VCaP (cell line): Measurements from ENCODE around the gene IL1F10.

Source experiments
- H3K27ac ChIP-seq: fragments of 450-650 bp; 2 replicates; pipeline ENCODE4 v1.5.1; 2017
- TF ChIP-seq, protein P1 (sequence below): fragments of 450-650 bp; conservative IDR thresholded peaks from 2 replicates; pipeline ENCODE4 v1.5.1; 2017; ENCODE audit warnings: mild to moderate bottlenecking, moderate library complexity

The IL1F10 gene

DNA sequence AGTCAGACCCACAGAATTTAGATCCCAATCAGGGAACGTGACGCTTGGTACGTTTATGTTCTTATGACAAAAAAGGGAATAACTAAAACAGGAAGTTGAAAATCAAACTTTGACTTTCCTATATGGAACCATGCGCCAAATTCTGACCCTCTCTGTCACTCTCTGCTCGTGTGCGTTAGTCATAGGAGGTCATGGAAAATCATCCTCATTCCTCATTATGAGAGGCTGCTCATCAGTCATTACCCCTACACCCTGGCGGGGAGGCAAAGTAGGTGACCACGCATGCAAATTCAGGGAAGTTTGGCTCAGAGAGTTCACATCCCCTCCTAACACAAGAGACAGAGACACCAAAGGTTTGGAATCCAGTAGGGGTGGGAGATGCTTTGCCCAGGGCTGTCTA, 15.5 kb downstream of the IL1F10 start:
- TF ChIP-seq, protein P1, sequence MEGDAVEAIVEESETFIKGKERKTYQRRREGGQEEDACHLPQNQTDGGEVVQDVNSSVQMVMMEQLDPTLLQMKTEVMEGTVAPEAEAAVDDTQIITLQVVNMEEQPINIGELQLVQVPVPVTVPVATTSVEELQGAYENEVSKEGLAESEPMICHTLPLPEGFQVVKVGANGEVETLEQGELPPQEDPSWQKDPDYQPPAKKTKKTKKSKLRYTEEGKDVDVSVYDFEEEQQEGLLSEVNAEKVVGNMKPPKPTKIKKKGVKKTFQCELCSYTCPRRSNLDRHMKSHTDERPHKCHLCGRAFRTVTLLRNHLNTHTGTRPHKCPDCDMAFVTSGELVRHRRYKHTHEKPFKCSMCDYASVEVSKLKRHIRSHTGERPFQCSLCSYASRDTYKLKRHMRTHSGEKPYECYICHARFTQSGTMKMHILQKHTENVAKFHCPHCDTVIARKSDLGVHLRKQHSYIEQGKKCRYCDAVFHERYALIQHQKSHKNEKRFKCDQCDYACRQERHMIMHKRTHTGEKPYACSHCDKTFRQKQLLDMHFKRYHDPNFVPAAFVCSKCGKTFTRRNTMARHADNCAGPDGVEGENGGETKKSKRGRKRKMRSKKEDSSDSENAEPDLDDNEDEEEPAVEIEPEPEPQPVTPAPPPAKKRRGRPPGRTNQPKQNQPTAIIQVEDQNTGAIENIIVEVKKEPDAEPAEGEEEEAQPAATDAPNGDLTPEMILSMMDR: no peak

GRCh38 chr2:113084249-113085000, 16.7 kb downstream of the IL1F10 start:
- TF ChIP-seq, protein P1: peak; percentile 56
- H3K27ac ChIP-seq: no peak overlapping the region

More for the DNA sequence above, 15.5 kb downstream of the IL1F10 start:
- no peak overlapping the region for H3K27ac ChIP-seq

GRCh38 chr2:113085542-113085941, 17.8 kb downstream of the IL1F10 start:
- no peak overlapping the region for H3K27ac ChIP-seq
- TF ChIP-seq, protein P1: no peak

- TF ChIP-seq, protein P1: no peak
- H3K27ac ChIP-seq: no peak overlapping the region
Observed at GRCh38 chr2:113088213-113088992, 20.6 kb downstream of the IL1F10 start.

DNA sequence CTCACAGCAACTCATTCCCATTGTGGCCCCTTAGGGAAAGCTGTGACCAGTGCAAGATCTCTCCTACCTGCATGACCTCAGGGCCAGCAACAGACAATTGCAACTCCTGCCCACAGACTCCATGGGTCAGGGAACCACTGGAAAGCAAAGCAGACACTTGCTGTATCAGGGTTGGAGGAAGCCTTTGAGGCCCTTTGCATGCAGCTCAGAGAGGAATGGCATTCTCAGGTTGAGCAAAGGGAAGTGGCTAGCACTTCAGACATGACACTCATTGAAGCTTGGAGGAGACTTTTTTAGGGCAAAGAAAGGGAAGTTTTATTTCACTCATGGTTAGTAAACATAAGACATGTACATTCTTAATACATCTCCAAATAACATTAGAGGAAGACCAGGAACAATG, 22.1 kb downstream of the IL1F10 start:
- TF ChIP-seq, protein P1: no peak
- H3K27ac ChIP-seq: no peak overlapping the region

GRCh38 chr2:113091231-113091896, 23.6 kb downstream of the IL1F10 start:
- TF ChIP-seq, protein P1: no peak
- H3K27ac ChIP-seq: no peak overlapping the region

- H3K27ac ChIP-seq: no peak overlapping the region
- TF ChIP-seq, protein P1: no peak
Observed at GRCh38 chr2:113092864-113093612, 25.3 kb downstream of the IL1F10 start.
